Measurements from ENCODE around the gene GRP.
A peak's percentile ranks its signal among the peaks of the same experiment; 100 is the strongest.

GRP gene

GRCh38 chr18:59264121-59264571 lies 44.2 kb downstream of the GRP start:
- TF ChIP-seq, protein P1, sequence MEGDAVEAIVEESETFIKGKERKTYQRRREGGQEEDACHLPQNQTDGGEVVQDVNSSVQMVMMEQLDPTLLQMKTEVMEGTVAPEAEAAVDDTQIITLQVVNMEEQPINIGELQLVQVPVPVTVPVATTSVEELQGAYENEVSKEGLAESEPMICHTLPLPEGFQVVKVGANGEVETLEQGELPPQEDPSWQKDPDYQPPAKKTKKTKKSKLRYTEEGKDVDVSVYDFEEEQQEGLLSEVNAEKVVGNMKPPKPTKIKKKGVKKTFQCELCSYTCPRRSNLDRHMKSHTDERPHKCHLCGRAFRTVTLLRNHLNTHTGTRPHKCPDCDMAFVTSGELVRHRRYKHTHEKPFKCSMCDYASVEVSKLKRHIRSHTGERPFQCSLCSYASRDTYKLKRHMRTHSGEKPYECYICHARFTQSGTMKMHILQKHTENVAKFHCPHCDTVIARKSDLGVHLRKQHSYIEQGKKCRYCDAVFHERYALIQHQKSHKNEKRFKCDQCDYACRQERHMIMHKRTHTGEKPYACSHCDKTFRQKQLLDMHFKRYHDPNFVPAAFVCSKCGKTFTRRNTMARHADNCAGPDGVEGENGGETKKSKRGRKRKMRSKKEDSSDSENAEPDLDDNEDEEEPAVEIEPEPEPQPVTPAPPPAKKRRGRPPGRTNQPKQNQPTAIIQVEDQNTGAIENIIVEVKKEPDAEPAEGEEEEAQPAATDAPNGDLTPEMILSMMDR (conservative IDR thresholded peaks at IDR 0.05; ENCODE audit: low read depth, low read length): no peak
- no peak for DNase-seq (ENCODE audit: low read depth)
- peak overlapping the region; percentile 53 for H3K4me3 ChIP-seq (ENCODE audit: low read length)

GRCh38 chr18:59264651-59265245 lies 44.8 kb downstream of the GRP start:
- peak overlapping the region; percentile 53 for H3K4me3 ChIP-seq (ENCODE audit: low read length)
- TF ChIP-seq, protein P1 (conservative IDR thresholded peaks at IDR 0.05; ENCODE audit: low read depth, low read length): no peak
- DNase-seq (ENCODE audit: low read depth): no peak

GRCh38 chr18:59265246-59265973 lies 45.5 kb downstream of the GRP start:
- no peak for DNase-seq (ENCODE audit: low read depth)
- TF ChIP-seq, protein P1 (conservative IDR thresholded peaks at IDR 0.05; ENCODE audit: low read depth, low read length): no peak
- H3K4me3 ChIP-seq (ENCODE audit: low read length): peak overlapping the region; percentile 53

GRCh38 chr18:59265974-59266369 lies 46.0 kb downstream of the GRP start:
- H3K4me3 ChIP-seq (ENCODE audit: low read length): no peak overlapping the region
- no peak for DNase-seq (ENCODE audit: low read depth)
- TF ChIP-seq, protein P1 (conservative IDR thresholded peaks at IDR 0.05; ENCODE audit: low read depth, low read length): no peak

- no peak overlapping the region for H3K4me3 ChIP-seq (ENCODE audit: low read length)
- no peak for DNase-seq (ENCODE audit: low read depth)
- TF ChIP-seq, protein P1 (conservative IDR thresholded peaks at IDR 0.05; ENCODE audit: low read depth, low read length): peak; percentile 8
Measured at GRCh38 chr18:59266459-59266858, 46.5 kb downstream of the GRP start.

GRCh38 chr18:59266886-59267502 lies 47.0 kb downstream of the GRP start:
- TF ChIP-seq, protein P1 (conservative IDR thresholded peaks at IDR 0.05; ENCODE audit: low read depth, low read length): no peak
- H3K4me3 ChIP-seq (ENCODE audit: low read length): no peak overlapping the region
- no peak for DNase-seq (ENCODE audit: low read depth)

All from retinal pigment epithelial cell (primary cell).